ENCODE results near the gene ARHGEF9. TPM values are rescaled to one million over a fixed set of nuclear protein-coding genes. Genes with fewer than 3 reads are reported as not detected.

The ARHGEF9 gene
- polyA plus RNA-seq, 1 donor from 2014 or later, result 71.9 TPM

- Histone ChIP-seq H3K4me3 (ENCODE audit: low read length) (no peak overlapping the region), H3K79me2 (replicated peaks; ENCODE audit: insufficient read depth, low read length) (peaks cover 30% of the 10 kb centered on the region), H2AFZ (ENCODE audit: low read depth, low read length) (no peak overlapping the region), H3K9me2 (ENCODE audit: insufficient read depth, low read length) (no peaks in the 10 kb centered on the region), H3K9me3 (ENCODE audit: low read length) (no peaks in the 10 kb centered on the region), H3K9ac (ENCODE audit: low read length) (no peak overlapping the region), H3K27ac (ENCODE audit: low read length) (no peak overlapping the region), H4K20me1 (ENCODE audit: insufficient read depth) (no peaks in the 10 kb centered on the region), H3F3A (ENCODE audit: insufficient read depth, low read length, poor library complexity, severe bottlenecking) (no peaks in the 10 kb centered on the region), H3K36me3 (ENCODE audit: insufficient read depth, low read length) (no peaks in the 10 kb centered on the region), H3K27me3 (ENCODE audit: insufficient read depth, low read depth, low read length) (no peaks in the 10 kb centered on the region), H3K4me2 (ENCODE audit: low read length) (no peak overlapping the region)
- TF ChIP-seq MXI1 (conservative IDR thresholded peaks at IDR 0.05; ENCODE audit: poor library complexity, severe bottlenecking) (no peak), EP300 (conservative IDR thresholded peaks at IDR 0.05; ENCODE audit: poor library complexity, severe bottlenecking) (no peak), TAF1 (IDR thresholded peaks at IDR 0.05; ENCODE audit: low read depth) (no peak), EZH2 (IDR thresholded peaks at IDR 0.05; ENCODE audit: borderline replicate concordance, insufficient read depth, low read length, poor library complexity, severe bottlenecking) (no peak), RAD21 (conservative IDR thresholded peaks at IDR 0.05) (no peak), POLR2AphosphoS5 (IDR thresholded peaks at IDR 0.05) (no peak), CTCF (IDR thresholded peaks at IDR 0.05; ENCODE audit: poor library complexity, severe bottlenecking) (no peak), SMC3 (conservative IDR thresholded peaks at IDR 0.05; ENCODE audit: poor library complexity) (no peak), REST (IDR thresholded peaks at IDR 0.05; ENCODE audit: borderline replicate concordance) (no peak)
Observed at GRCh38 chrX:63735882-63736281, 49.1 kb downstream of the ARHGEF9 start.

- Histone ChIP-seq H3F3A (ENCODE audit: insufficient read depth, low read length, poor library complexity, severe bottlenecking) (no peaks in the 10 kb centered on the region), H2AFZ (ENCODE audit: low read depth, low read length) (no peak overlapping the region), H3K4me3 (ENCODE audit: low read length) (no peak overlapping the region), H3K36me3 (ENCODE audit: insufficient read depth, low read length) (no peaks in the 10 kb centered on the region), H3K4me2 (ENCODE audit: low read length) (no peak overlapping the region), H3K79me2 (replicated peaks; ENCODE audit: insufficient read depth, low read length) (no peaks in the 10 kb centered on the region), H3K27ac (ENCODE audit: low read length) (no peak overlapping the region), H3K9me3 (ENCODE audit: low read length) (no peaks in the 10 kb centered on the region), H4K20me1 (ENCODE audit: insufficient read depth) (no peaks in the 10 kb centered on the region), H3K9me2 (ENCODE audit: insufficient read depth, low read length) (no peaks in the 10 kb centered on the region), H3K27me3 (ENCODE audit: insufficient read depth, low read depth, low read length) (no peaks in the 10 kb centered on the region), H3K9ac (ENCODE audit: low read length) (no peak overlapping the region)
- no peak for TF ChIP-seq RAD21 (conservative IDR thresholded peaks at IDR 0.05)
- no peak for TF ChIP-seq REST (IDR thresholded peaks at IDR 0.05; ENCODE audit: borderline replicate concordance)
- TF ChIP-seq EP300 (conservative IDR thresholded peaks at IDR 0.05; ENCODE audit: poor library complexity, severe bottlenecking), result no peak
- TF ChIP-seq POLR2AphosphoS5 (IDR thresholded peaks at IDR 0.05), result no peak
- TF ChIP-seq TAF1 (IDR thresholded peaks at IDR 0.05; ENCODE audit: low read depth), result no peak
- TF ChIP-seq SMC3 (conservative IDR thresholded peaks at IDR 0.05; ENCODE audit: poor library complexity), result no peak
- no peak for TF ChIP-seq MXI1 (conservative IDR thresholded peaks at IDR 0.05; ENCODE audit: poor library complexity, severe bottlenecking)
- TF ChIP-seq EZH2 (IDR thresholded peaks at IDR 0.05; ENCODE audit: borderline replicate concordance, insufficient read depth, low read length, poor library complexity, severe bottlenecking), result no peak
- no peak for TF ChIP-seq CTCF (IDR thresholded peaks at IDR 0.05; ENCODE audit: poor library complexity, severe bottlenecking)
Observed at GRCh38 chrX:63720293-63720692, 64.7 kb downstream of the ARHGEF9 start.

Measured in neural cell (in vitro differentiated cells).